ENCODE measurements around the gene PNKP. TPM values are rescaled to one million over a fixed set of nuclear protein-coding genes. Genes with fewer than 3 reads are reported as not detected.

Gene PNKP
- total and polyA plus RNA-seq, 2 of the 8 experiments (the other 6 are each of a cell fraction or from before 2014, with no cell fraction given): 45.8 to 105 TPM

DNA sequence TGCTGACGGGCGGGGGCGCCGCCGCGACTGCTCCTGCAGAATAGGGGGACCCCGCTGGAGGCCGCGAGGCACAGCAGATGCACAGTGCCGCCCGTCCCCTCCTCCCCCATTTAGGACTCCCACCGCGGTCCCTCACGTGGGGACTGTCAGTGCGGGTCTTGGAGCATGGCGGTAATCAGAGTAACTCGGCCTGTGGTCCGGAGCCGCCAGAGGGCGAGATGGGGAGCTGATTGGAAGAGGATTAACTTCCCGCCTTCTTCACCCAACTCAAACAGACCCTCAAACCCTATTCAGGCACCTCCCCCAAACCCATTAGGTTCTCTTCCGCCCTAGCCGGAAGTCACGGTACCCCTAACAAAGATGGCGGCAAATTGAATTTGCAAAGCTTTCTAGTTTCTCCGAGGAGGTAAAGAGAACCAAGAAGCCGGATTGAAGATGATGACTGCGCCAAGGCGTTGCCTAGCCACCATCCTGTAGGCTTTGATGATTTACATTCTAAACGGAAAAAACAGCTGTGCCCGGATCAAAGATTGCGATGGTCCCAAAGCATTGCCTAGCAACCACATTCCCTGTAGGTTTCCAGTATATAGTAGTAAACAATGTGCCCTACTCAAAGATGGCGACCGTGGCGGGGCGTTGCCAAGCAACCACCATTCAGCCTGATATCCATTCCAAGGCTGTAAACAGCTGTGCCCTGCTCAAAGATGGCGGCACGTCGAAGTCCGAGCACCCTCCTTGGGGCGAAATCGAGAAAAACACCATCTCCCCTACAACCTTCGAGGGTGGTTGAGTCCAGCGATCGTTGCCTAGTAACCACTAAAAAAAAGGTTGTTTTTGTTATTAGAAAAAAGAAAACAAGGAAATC is 54.1 kb downstream of the PNKP start, which contains the start of gene FUZ (continued):
- TF ChIP-seq SP4 (IDR thresholded peaks at IDR 0.05; ENCODE audit: low read length) (peak; percentile 90; the same call in 1 of the 2 replicates), POLR2A (IDR thresholded peaks at IDR 0.05; ENCODE audit: control extremely low read depth in 1 of 2, low read depth in 2 of 2, low read length in 2 of 2) (peak in 1 of 2 experiments; percentile 70; a peak in 2 of 3 replicates), JUND (IDR thresholded peaks at IDR 0.05; ENCODE audit: low read length) (peak; percentile 82), PHF8 (conservative IDR thresholded peaks at IDR 0.05; ENCODE audit: low read depth, low read length) (peak; percentile 61), EP300 (IDR thresholded peaks at IDR 0.05; ENCODE audit: borderline replicate concordance in 1 of 2, low read depth in 2 of 2, low read length in 2 of 2) (peak in 1 of 2 experiments; percentile 97; a peak in 1 of 3 replicates), CBX8 (IDR thresholded peaks at IDR 0.05; ENCODE audit: borderline replicate concordance, low read depth, low read length) (no peak), POU5F1 (IDR thresholded peaks at IDR 0.05; ENCODE audit: low read depth, low read length) (no peak), CTBP2 (IDR thresholded peaks at IDR 0.05; ENCODE audit: borderline replicate concordance, insufficient read depth, insufficient read length, low read length) (no peak)
- TF ChIP-seq, protein P1, sequence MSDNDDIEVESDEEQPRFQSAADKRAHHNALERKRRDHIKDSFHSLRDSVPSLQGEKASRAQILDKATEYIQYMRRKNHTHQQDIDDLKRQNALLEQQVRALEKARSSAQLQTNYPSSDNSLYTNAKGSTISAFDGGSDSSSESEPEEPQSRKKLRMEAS (IDR thresholded peaks at IDR 0.05): peak; percentile 86

Data from H1 (cell line).